OCI-LY7 (cell line): ENCODE data around the gene ZNF841. TPM values are rescaled to one million over a fixed set of nuclear protein-coding genes. Genes with fewer than 3 reads are reported as not detected.

Experiments used
- BruUV-seq: library from RNA; stranded (reverse); fragments of 400-500 nt; replicated peaks from 2 replicates; lab custom pipeline; 2021; lab: Mats Ljungman, UMichigan
- CTCF ChIA-PET: fragments of 300-600 bp; sonication (Branson Sonifier 250); formaldehyde crosslinking; loops from one replicate; lab custom pipeline; 2022; ENCODE audit warnings: antibody characterized with exemption; ENCODE audit not compliant: unreplicated experiment; lab: Charles Lee
- POLR2A ChIA-PET: fragments of 300-600 bp; sonication (Branson Sonifier 250); formaldehyde crosslinking; loops from one replicate; lab custom pipeline; 2022; ENCODE audit warnings: antibody characterized with exemption; lab: Charles Lee
- DNase-seq: peaks from one replicate; pipeline ENCODE4 v3.0.0-alpha.2; 2015; ENCODE audit warnings: low spot score
- H2AFZ ChIP-seq: fragments of 200-600 bp; sonication (generic), shearing (Covaris generic); 2 replicates; pipeline ENCODE4 v1.6.1; 2014; ENCODE audit warnings: mild to moderate bottlenecking, antibody characterized with exemption, low read length, moderate library complexity
- H3K27ac ChIP-seq: fragments of 200-600 bp; sonication (generic); 2 replicates; pipeline ENCODE4 v1.5.1; 2014; ENCODE audit warnings: mixed run types, low read depth, mild to moderate bottlenecking, moderate library complexity, low read length, inconsistent platforms; ENCODE audit not compliant: poor library complexity, severe bottlenecking
- H3K36me3 ChIP-seq: fragments of 200-600 bp; sonication (generic); 2 replicates; pipeline ENCODE4 v1.6.1; 2014; ENCODE audit warnings: mild to moderate bottlenecking, antibody characterized with exemption, low read length, moderate library complexity, mixed read lengths; ENCODE audit not compliant: insufficient read depth
- H3K4me1 ChIP-seq: fragments of 200-600 bp; sonication (generic); 2 replicates; pipeline ENCODE4 v1.5.1; 2014; ENCODE audit warnings: mild to moderate bottlenecking, low read length; ENCODE audit not compliant: insufficient read depth, poor library complexity, severe bottlenecking
- H3K4me2 ChIP-seq: fragments of 200-600 bp; sonication (generic); 2 replicates; pipeline ENCODE4 v1.6.1; 2014; ENCODE audit warnings: mild to moderate bottlenecking, low read length
- H3K4me3 ChIP-seq: fragments of 200-600 bp; sonication (generic); 2 replicates; pipeline ENCODE4 v1.5.1; 2014; ENCODE audit warnings: mild to moderate bottlenecking, low read depth, low read length; ENCODE audit not compliant: poor library complexity, severe bottlenecking
- H3K79me2 ChIP-seq: fragments of 200-600 bp; sonication (generic); 2 replicates; pipeline ENCODE4 v1.6.1; 2016; ENCODE audit warnings: low read depth, mild to moderate bottlenecking, low read length, moderate library complexity, mixed read lengths; ENCODE audit not compliant: insufficient read depth
- H3K9me2 ChIP-seq: fragments of 200-600 bp; sonication (generic); 2 replicates; pipeline ENCODE4 v1.6.1; 2016; ENCODE audit warnings: mild to moderate bottlenecking, low read length, mixed read lengths; ENCODE audit not compliant: insufficient read depth
- H3K9me3 ChIP-seq: fragments of 200-600 bp; sonication (generic); 2 replicates; pipeline ENCODE4 v1.6.1; 2014; ENCODE audit warnings: mild to moderate bottlenecking, mixed run types, low read length, mixed read lengths
- H4K20me1 ChIP-seq: fragments of 200-600 bp; sonication (generic); 2 replicates; pipeline ENCODE4 v1.6.1; 2014; ENCODE audit warnings: mild to moderate bottlenecking, antibody characterized with exemption, low read length, moderate library complexity, mixed read lengths; ENCODE audit not compliant: insufficient read depth
- EZH2phosphoT487 ChIP-seq: fragments of 200-600 bp; sonication (generic); IDR thresholded peaks from 2 replicates; pipeline ENCODE4 v1.6.1; 2018; ENCODE audit warnings: low read depth, borderline replicate concordance, mild to moderate bottlenecking, mixed run types, antibody characterized with exemption, low read length, moderate library complexity, mixed read lengths
- intact Hi-C: fragments of 100-400 bp; cut with micrococcal nuclease; formaldehyde crosslinking; loops from one replicate; pipeline ENCODE4 v1.10.0; 2022; ENCODE audit not compliant: unreplicated experiment
- total RNA-seq, 2 experiments: library from RNA; depleted of rRNA in 1 of 2; stranded (reverse); fragments of >200 nt in 1 of 2; shearing (Covaris generic) in 1 of 2; gene quantifications; 2 replicates each; pipeline ENCODE4 v1.2.3, GENCODE V29; 2014 to 2022
- TF ChIP-seq, protein P1 (sequence below): fragments of 200-600 bp; sonication (generic); conservative IDR thresholded peaks from 2 replicates; pipeline ENCODE4 v1.5.1; 2014; ENCODE audit warnings: mild to moderate bottlenecking, antibody characterized with exemption, low read length, moderate library complexity, mixed read lengths

The ZNF841 gene
- total RNA-seq, 2 experiments from 2014 or later, result not detected

DNA sequence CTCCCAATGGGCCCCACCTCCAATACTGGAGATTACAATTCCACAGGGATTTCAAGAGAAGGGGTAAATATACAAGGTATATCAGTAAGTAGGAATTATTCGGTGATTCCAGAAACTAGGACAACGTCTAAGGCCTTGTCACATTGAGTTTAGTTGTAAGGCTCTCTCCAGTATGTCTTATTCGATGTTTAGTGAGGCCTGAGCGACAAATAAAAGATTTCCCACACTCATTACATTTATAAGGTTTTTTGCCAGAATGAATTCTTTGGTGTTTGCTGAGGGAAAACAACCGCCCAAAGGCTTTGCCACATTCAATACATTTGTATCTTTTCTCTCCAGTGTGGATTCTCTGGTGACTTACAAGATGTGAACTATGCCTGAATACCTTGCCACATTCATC lies 19.1 kb upstream of the ZNF841 start:
- Histone ChIP-seq H3K36me3 (peaks cover 55% of the 10 kb centered on the region), H3K27ac (no peak overlapping the region), H3K79me2 (no peaks in the 10 kb centered on the region), H3K4me2 (no peak overlapping the region), H3K9me3 (peaks cover 79% of the 10 kb centered on the region), H4K20me1 (no peaks in the 10 kb centered on the region), H2AFZ (no peak overlapping the region), H3K4me3 (no peak overlapping the region), H3K4me1 (no peaks in the 10 kb centered on the region), H3K9me2 (no peaks in the 10 kb centered on the region)
- no peak for DNase-seq
- POLR2A ChIA-PET, result no interaction called here
- CTCF ChIA-PET, result no interaction called here
- no TSS peak for BruUV-seq
- TF ChIP-seq, protein P1, sequence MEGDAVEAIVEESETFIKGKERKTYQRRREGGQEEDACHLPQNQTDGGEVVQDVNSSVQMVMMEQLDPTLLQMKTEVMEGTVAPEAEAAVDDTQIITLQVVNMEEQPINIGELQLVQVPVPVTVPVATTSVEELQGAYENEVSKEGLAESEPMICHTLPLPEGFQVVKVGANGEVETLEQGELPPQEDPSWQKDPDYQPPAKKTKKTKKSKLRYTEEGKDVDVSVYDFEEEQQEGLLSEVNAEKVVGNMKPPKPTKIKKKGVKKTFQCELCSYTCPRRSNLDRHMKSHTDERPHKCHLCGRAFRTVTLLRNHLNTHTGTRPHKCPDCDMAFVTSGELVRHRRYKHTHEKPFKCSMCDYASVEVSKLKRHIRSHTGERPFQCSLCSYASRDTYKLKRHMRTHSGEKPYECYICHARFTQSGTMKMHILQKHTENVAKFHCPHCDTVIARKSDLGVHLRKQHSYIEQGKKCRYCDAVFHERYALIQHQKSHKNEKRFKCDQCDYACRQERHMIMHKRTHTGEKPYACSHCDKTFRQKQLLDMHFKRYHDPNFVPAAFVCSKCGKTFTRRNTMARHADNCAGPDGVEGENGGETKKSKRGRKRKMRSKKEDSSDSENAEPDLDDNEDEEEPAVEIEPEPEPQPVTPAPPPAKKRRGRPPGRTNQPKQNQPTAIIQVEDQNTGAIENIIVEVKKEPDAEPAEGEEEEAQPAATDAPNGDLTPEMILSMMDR, result no peak
- no peak for TF ChIP-seq EZH2phosphoT487
- intact Hi-C loops, result no loop called here

DNA sequence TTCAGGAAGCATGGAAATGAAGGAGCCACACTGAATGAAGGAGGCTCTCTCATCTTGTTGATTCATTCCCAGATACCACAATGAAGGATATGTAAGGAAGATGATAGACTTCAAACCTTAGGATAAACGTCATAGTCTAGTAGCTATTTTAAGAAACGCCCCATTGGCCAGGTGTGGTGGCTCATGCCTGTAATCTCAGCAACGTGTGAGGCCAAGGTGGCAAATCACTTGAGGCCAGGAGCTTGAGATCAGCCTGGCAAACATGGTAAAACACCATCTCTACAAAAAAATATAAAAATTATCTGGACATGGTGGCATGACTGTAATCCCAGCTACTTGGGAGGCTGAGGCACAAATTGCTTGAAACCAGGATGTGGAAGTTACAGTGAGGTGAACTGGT lies 17.1 kb upstream of the ZNF841 start:
- TF ChIP-seq, protein P1, result no peak
- TF ChIP-seq EZH2phosphoT487, result no peak
- POLR2A ChIA-PET, result no interaction called here
- CTCF ChIA-PET, result no interaction called here

DNA sequence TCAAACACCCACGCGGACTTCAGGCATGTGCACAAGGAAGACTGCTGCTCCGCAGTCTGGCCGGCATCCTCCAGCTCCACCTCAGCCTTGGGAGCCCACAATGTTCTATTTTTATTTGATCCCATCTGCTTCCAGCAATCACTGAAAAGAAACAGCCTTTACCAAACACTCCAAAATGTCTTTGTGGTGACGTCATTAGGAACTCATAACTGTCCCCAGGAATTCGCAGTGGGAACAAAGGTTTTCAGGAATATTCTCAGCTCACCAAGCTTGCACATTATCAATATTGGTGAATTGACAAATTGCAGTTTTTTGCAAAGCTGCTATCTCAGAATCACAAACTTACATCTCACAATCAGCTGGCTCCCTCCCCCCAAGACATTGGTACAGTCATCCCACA lies 15.2 kb upstream of the ZNF841 start:
- peaks cover 16% of the 10 kb centered on the region for H3K36me3 ChIP-seq
- no peaks in the 10 kb centered on the region for H4K20me1 ChIP-seq
- no peak overlapping the region for H2AFZ ChIP-seq
- no peak for DNase-seq
- no peaks in the 10 kb centered on the region for H3K4me1 ChIP-seq
- H3K4me3 ChIP-seq, result no peak overlapping the region
- ChIA-PET POLR2A (no interaction called here), CTCF (no interaction called here)
- H3K79me2 ChIP-seq, result no peaks in the 10 kb centered on the region
- peaks cover 42% of the 10 kb centered on the region for H3K9me3 ChIP-seq
- H3K4me2 ChIP-seq, result no peak overlapping the region
- no peaks in the 10 kb centered on the region for H3K9me2 ChIP-seq
- TF ChIP-seq EZH2phosphoT487, result no peak
- TF ChIP-seq, protein P1, result no peak
- H3K27ac ChIP-seq, result no peak overlapping the region
- BruUV-seq, result no TSS peak
- intact Hi-C loops, result no loop called here

More for the DNA sequence above, 17.1 kb upstream of the ZNF841 start:
- H3K36me3 ChIP-seq, result peaks cover 34% of the 10 kb centered on the region
- DNase-seq, result no peak
- H3K79me2 ChIP-seq, result no peaks in the 10 kb centered on the region
- H3K9me2 ChIP-seq, result no peaks in the 10 kb centered on the region
- H2AFZ ChIP-seq, result no peak overlapping the region
- intact Hi-C loops, result no loop called here
- no TSS peak for BruUV-seq
- no peak overlapping the region for H3K4me2 ChIP-seq
- H3K9me3 ChIP-seq, result peaks cover 59% of the 10 kb centered on the region
- no peak overlapping the region for H3K27ac ChIP-seq
- no peaks in the 10 kb centered on the region for H4K20me1 ChIP-seq
- H3K4me1 ChIP-seq, result no peaks in the 10 kb centered on the region
- H3K4me3 ChIP-seq, result no peak overlapping the region
